HS-5 (cell line): ENCODE measurements around the gene CES3.
"Not testable (repeated sequence)": the region's sequence is repeated elsewhere in the genome, so short reads cannot be mapped to it uniquely, and the experiment has no call there.

Experiments used
- DNase-seq: peaks from one replicate; pipeline ENCODE4 v3.0.0-alpha.2; 2012; ENCODE audit warnings: low read depth

CES3 gene

GRCh38 chr16:66926961-66927436 lies 34.1 kb upstream of the CES3 start:
- peak; percentile 75 for DNase-seq

- DNase-seq: peak; percentile 31
Observed at GRCh38 chr16:66927918-66928649, 33.0 kb upstream of the CES3 start.

DNA sequence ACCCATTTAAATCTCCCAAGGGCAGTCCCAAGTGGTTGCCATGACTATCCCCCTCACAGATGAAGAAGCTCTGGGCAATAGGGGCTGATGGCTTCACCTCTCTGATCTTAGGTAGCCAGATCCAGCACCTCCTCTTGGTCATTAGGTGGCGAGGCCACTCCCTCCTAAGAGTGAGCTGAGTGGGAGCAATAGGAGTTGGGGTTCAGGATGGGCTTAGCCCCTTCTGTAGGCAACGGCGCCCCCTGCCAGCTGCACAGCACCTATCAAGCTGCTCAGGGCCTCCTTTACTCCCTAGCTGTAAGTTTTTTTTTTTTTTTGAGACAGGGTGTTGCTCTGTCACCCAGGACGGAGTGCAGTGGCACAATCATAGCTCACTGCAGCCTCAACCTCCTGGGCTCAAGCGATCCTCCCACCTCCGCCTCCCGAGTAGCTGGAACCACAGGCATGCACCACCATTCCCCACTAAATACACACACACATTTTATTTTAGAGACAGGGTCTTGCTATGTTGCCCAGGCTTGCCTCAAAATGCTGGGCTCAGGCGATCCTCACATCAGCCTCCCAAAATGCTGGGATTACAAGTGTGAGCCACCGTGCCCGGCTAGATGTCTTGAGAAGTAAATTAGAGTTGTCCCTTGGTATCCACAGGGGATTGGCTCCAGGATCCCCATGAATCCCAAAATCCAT lies 32.2 kb upstream of the CES3 start:
- DNase-seq: no peak

DNA sequence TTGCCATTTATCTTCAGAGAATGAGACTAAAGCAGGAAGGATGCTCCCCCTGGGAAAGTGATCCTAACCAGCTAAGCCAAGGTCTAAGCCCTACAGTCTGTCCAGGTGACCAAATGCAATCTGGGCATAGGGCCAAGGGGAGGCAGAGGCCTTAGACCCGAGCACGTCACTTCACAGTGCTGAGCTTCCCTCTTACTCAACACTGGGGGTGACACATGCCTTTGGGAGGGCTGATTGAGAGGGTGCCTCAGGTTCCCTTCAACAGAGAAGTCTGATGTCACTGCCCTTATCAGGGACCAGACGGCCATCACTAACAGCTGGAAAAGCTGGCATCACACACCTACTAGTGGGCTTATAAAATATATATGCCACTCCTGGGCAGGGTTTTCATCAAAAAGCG lies 30.9 kb upstream of the CES3 start:
- DNase-seq: peak; percentile 74

DNA sequence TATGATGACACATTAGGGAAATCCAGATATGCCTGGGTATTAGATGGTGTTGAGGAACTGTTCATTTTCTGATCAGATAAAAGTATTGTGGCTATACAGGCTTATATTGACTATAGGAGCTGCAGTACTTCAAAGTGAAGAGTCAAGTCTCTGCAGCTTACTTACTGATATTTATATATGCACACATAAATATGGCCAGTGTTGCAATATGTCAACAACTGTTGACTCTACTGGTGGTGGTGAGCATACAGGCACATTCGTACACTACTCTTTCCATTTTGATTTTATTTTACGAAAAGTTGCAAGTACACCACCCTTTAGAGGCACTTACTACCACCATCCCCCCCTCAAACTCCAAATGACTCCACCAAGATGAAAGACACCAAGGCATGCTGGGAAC lies 29.4 kb upstream of the CES3 start:
- DNase-seq: no peak

- no peak for DNase-seq
Observed at GRCh38 chr16:66932076-66932475, 29.0 kb upstream of the CES3 start.

GRCh38 chr16:66933776-66934137 lies 27.3 kb upstream of the CES3 start:
- no peak for DNase-seq

- DNase-seq: peak; percentile 25
Observed at GRCh38 chr16:66934138-66934838, 26.8 kb upstream of the CES3 start, which contains the start of gene CIAO2B. CIAO2B (minus strand) TSS chr16:66934402; CDS start chr16:66934364, 38 bp downstream.

DNA sequence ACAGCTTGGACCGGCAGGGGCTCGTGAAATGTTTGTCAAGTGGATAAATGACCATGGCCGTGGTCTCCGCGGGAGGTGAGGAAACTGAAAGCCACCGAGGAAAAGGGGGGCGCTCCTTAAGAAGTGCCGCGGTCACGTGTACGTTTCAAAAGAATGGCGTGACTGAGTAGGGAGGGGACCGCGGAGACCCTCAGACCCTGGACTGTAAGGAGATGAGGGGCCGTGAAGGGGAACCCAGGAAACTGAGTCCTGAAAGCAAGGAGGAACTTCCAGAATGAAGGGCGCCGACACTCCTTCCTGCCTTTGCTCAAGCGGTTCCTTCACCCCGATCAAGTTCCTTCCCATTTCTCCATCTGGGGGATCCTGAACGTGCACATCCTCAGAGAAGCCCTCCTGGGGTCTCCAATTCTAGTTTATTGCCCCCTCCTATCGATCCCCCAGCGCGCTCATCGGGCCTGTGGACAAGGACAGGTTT lies 26.2 kb upstream of the CES3 start:
- not testable (repeated sequence) for DNase-seq

DNA sequence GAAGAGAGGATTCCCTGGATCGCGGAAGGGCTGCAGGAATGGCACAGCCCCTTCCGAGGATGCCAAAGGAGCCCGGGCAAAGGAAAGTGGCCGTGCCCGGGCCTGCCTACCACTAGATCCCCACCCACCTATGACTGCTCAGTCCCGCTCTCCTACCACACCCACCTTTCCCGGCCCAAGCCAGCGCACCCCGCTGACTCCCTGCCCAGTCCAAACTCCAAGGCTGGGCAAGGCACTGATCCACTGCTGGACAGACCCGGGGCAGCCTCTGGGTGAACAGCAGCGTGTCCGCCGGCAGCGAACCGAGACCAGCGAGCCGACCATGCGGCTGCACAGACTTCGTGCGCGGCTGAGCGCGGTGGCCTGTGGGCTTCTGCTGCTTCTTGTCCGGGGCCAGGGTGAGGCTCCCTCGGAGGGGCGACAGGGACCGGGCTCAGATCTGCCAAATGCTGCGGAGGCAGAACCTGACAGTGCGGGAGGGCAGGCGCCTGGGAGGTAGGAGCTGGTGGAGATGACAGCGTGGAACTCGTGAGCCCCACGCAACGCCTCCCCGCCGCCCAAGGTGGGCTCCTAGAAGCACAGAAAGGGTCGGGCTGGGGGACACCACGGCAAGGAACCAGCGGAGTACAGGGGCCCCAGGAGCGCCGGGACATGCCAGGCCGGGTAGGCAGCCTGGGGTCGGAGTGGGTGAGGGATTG lies 25.6 kb upstream of the CES3 start, which contains the start of gene CES2:
Gene CES2 (plus strand): TSS at position 203 of the 698 bp plus-strand sequence. CDS start 120 bp downstream, at position 323.
- DNase-seq: no peak

GRCh38 chr16:66936462-66936861 lies 24.6 kb upstream of the CES3 start:
- DNase-seq: no peak

DNA sequence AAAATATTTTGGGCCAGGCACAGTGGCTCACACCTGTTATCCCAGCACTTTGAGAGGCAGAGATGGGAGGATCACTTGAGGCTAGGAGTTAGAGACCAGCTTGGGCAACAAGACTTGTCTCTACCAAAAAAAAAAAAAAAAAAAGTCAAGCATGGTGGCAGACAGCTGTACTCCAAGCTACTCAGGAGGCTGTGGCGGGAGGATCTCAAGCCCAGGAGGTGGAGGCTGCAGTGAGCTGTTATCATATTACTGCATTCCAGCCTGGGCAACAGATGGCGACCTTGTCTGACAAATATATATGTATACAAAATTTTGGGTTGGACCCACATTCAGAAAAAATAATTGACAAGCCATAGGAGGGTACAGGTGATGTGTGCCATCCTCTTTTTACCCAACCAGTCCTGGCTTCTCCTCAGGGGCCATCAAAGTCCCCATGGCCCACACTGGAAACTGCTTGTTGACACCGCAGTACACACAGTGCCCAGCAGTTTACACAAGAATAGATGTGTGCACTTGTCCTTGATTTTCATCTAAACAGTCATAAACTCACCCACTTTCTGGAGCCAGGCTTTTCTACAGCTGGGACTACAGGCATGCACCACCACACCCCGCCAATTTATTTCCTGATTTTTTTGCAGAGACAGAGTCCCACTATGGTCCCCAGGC lies 24.0 kb upstream of the CES3 start:
- DNase-seq: no peak

GRCh38 chr16:66937725-66938337 lies 23.2 kb upstream of the CES3 start:
- no peak for DNase-seq

DNA sequence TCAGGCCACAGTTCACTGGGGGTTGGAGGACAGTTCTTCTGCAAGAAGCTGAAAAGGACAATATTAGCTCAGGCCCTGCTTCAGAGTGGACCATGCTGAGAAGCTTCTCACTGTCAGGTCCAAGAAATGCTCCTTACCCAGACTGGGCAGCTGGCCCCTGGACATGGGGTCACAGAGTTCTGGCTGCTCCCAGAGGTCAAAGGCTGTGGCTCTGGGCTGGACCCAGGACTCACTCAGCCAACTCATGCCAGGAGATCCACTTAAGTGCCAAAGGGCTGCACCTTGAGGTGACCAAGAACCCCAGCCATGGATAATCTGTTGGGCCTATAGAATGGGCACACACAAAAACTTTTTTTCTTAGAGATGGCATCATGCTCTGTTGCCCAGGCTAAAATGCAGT lies 21.7 kb upstream of the CES3 start:
- no peak for DNase-seq

- no peak for DNase-seq
Observed at GRCh38 chr16:66940236-66940635, 20.8 kb upstream of the CES3 start.

GRCh38 chr16:66942981-66943380 lies 18.1 kb upstream of the CES3 start:
- DNase-seq: no peak

GRCh38 chr16:66943426-66944053 lies 17.5 kb upstream of the CES3 start:
- DNase-seq: no peak

- no peak for DNase-seq
Observed at GRCh38 chr16:66944054-66944441, 17.0 kb upstream of the CES3 start.

DNA sequence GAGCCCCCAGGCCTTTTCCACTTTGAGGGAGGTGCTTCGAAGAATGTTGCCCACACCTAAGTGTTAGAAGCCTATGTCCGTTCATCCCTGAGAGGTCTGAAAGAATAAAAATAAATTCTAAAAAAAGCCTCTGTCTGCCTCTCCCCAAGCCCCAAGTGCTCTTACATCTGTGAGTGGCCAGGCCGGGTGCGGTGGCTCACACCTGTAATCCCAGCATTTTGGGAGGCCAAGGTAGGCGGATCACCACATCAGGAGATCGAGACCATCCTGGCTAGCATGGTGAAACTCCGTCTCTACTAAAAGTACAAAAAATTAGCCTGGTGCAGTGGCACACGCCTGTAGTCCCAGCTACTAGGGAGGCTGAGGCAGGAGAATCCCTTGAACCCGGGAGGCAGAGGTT lies 16.1 kb upstream of the CES3 start:
- DNase-seq: not testable (repeated sequence)

DNA sequence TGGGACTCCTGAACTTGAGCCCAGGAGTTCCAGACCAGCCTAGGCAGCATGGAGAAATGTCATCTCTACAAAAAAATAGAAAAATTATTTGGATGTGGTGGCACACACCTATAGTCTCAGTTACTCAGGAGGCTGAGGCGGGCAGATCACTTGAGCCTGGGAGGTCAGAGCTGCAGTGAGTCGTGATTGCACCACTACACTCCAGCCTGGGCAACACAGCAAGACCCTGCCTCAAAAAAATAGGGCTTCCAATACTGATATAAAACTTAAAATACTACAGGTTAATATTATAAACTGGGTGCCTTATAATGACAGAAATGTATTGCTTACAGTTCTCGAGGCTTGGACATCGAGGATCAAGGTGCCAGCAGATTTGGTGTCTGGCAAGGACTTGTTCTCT lies 15.1 kb upstream of the CES3 start:
- DNase-seq: no peak

DNA sequence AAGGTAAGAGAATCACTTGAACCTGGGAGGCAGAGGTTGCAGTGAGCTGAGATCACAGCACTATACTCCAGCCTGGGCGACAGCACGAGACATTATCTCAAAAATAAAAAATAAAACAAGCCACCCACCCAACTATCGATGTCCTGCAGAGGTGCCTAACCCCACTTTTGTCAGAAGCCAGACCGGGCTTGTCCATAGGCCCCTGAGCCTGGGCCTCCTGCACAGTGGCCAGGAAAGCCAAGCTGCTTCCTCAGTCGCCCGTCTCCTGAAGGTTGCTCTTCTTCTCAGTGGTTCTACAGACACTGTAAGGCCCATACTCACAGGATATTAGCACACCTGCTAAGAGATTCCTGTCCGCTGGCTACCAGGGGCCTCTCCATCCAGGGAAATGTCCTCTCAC lies 14.5 kb upstream of the CES3 start:
- no peak for DNase-seq
